Measurements from ENCODE around the gene OBSL1. TPM values are rescaled to one million over a fixed set of nuclear protein-coding genes. Genes with fewer than 3 reads are reported as not detected.

The OBSL1 gene
- total RNA-seq, 1 donor from 2014 or later: 168 TPM

- Mint-ChIP-seq H3K4me1 (ENCODE audit: unreplicated experiment) (peaks cover 13% of the 10 kb centered on the region), H3K4me3 (ENCODE audit: unreplicated experiment) (no peak overlapping the region), H3K36me3 (ENCODE audit: unreplicated experiment) (no peaks in the 10 kb centered on the region), H3K27me3 (ENCODE audit: unreplicated experiment) (peaks cover 34% of the 10 kb centered on the region), H3K9me3 (ENCODE audit: unreplicated experiment) (no peaks in the 10 kb centered on the region), H3K27ac (ENCODE audit: unreplicated experiment) (no peak overlapping the region)
- DNase-seq (ENCODE audit: extremely low spot score, unreplicated experiment): no peak
- TF ChIP-seq CTCF (IDR thresholded peaks at IDR 0.05): no peak
Measured at GRCh38 chr2:219519526-219519916, 51.8 kb downstream of the OBSL1 start.

- no peak overlapping the region for H3K4me3 Mint-ChIP-seq (ENCODE audit: unreplicated experiment)
- peaks cover 23% of the 10 kb centered on the region for H3K4me1 Mint-ChIP-seq (ENCODE audit: unreplicated experiment)
- DNase-seq (ENCODE audit: extremely low spot score, unreplicated experiment): no peak
- H3K27me3 Mint-ChIP-seq (ENCODE audit: unreplicated experiment): peaks cover 47% of the 10 kb centered on the region
- no peak for TF ChIP-seq CTCF (IDR thresholded peaks at IDR 0.05)
- no peaks in the 10 kb centered on the region for H3K9me3 Mint-ChIP-seq (ENCODE audit: unreplicated experiment)
- H3K36me3 Mint-ChIP-seq (ENCODE audit: unreplicated experiment): no peaks in the 10 kb centered on the region
- no peak overlapping the region for H3K27ac Mint-ChIP-seq (ENCODE audit: unreplicated experiment)
Measured at GRCh38 chr2:219517954-219518778, 53.2 kb downstream of the OBSL1 start.

- Mint-ChIP-seq H3K27ac (ENCODE audit: unreplicated experiment) (no peak overlapping the region), H3K27me3 (ENCODE audit: unreplicated experiment) (peaks cover 57% of the 10 kb centered on the region), H3K9me3 (ENCODE audit: unreplicated experiment) (no peaks in the 10 kb centered on the region), H3K4me1 (ENCODE audit: unreplicated experiment) (peaks cover 24% of the 10 kb centered on the region), H3K36me3 (ENCODE audit: unreplicated experiment) (no peaks in the 10 kb centered on the region), H3K4me3 (ENCODE audit: unreplicated experiment) (no peak overlapping the region)
- DNase-seq (ENCODE audit: extremely low spot score, unreplicated experiment): no peak
- no peak for TF ChIP-seq CTCF (IDR thresholded peaks at IDR 0.05)
Measured at GRCh38 chr2:219516888-219517287, 54.5 kb downstream of the OBSL1 start.

GRCh38 chr2:219515874-219516629, 55.3 kb downstream of the OBSL1 start:
- Mint-ChIP-seq H3K4me3 (ENCODE audit: unreplicated experiment) (no peak overlapping the region), H3K36me3 (ENCODE audit: unreplicated experiment) (no peaks in the 10 kb centered on the region), H3K27me3 (ENCODE audit: unreplicated experiment) (peaks cover 59% of the 10 kb centered on the region), H3K27ac (ENCODE audit: unreplicated experiment) (no peak overlapping the region), H3K9me3 (ENCODE audit: unreplicated experiment) (no peaks in the 10 kb centered on the region), H3K4me1 (ENCODE audit: unreplicated experiment) (peaks cover 15% of the 10 kb centered on the region)
- DNase-seq (ENCODE audit: extremely low spot score, unreplicated experiment): no peak
- TF ChIP-seq CTCF (IDR thresholded peaks at IDR 0.05): no peak

GRCh38 chr2:219514836-219515235, 56.5 kb downstream of the OBSL1 start:
- H3K36me3 Mint-ChIP-seq (ENCODE audit: unreplicated experiment): no peaks in the 10 kb centered on the region
- H3K4me3 Mint-ChIP-seq (ENCODE audit: unreplicated experiment): no peak overlapping the region
- TF ChIP-seq CTCF (IDR thresholded peaks at IDR 0.05): no peak
- H3K9me3 Mint-ChIP-seq (ENCODE audit: unreplicated experiment): no peaks in the 10 kb centered on the region
- H3K27ac Mint-ChIP-seq (ENCODE audit: unreplicated experiment): no peak overlapping the region
- peaks cover 20% of the 10 kb centered on the region for H3K4me1 Mint-ChIP-seq (ENCODE audit: unreplicated experiment)
- peaks cover 66% of the 10 kb centered on the region for H3K27me3 Mint-ChIP-seq (ENCODE audit: unreplicated experiment)
- DNase-seq (ENCODE audit: extremely low spot score, unreplicated experiment): no peak

Measured in osteocyte (in vitro differentiated cells).